ENCODE results near the gene USP3.

USP3 gene

DNA sequence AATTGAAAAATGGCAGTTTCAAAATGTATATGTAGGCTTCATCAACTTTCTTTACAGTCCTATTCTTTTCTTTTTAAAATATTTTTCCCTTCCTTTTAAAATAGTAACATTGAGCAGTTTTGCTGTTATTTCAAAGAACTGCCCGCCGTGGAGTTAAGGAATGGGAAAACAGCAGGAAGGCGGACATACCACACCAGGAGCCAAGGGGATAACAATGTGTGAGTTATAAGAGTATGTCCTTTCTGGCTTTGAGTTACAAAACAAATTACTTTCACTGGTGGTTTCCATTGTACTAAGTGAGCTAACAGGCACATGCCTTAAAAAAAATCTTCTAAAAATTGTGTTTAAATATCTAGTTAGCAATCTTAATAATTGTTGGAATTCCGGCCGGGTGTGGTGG, 55.4 kb downstream of the USP3 start:
- H3K4me1 ChIP-seq (ENCODE audit: control insufficient read depth, low read length) = no peaks in the 10 kb centered on the region
- no peaks in the 10 kb centered on the region for H3K27me3 ChIP-seq (ENCODE audit: control insufficient read depth, low read length)
- H3K4me3 ChIP-seq (ENCODE audit: low read length) = no peak overlapping the region
- no peaks in the 10 kb centered on the region for H3K79me2 ChIP-seq (ENCODE audit: control insufficient read depth, low read length)
- H3K36me3 ChIP-seq (ENCODE audit: control insufficient read depth, low read length) = peaks cover 75% of the 10 kb centered on the region
- no peaks in the 10 kb centered on the region for H3K9me3 ChIP-seq (ENCODE audit: control insufficient read depth, insufficient read depth, low read length)
- no peaks in the 10 kb centered on the region for H3K9me2 ChIP-seq (replicated peaks; ENCODE audit: control insufficient read depth, low read length)
- TF ChIP-seq, protein P1, sequence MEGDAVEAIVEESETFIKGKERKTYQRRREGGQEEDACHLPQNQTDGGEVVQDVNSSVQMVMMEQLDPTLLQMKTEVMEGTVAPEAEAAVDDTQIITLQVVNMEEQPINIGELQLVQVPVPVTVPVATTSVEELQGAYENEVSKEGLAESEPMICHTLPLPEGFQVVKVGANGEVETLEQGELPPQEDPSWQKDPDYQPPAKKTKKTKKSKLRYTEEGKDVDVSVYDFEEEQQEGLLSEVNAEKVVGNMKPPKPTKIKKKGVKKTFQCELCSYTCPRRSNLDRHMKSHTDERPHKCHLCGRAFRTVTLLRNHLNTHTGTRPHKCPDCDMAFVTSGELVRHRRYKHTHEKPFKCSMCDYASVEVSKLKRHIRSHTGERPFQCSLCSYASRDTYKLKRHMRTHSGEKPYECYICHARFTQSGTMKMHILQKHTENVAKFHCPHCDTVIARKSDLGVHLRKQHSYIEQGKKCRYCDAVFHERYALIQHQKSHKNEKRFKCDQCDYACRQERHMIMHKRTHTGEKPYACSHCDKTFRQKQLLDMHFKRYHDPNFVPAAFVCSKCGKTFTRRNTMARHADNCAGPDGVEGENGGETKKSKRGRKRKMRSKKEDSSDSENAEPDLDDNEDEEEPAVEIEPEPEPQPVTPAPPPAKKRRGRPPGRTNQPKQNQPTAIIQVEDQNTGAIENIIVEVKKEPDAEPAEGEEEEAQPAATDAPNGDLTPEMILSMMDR (IDR thresholded peaks at IDR 0.05; ENCODE audit: low read depth, low read length, poor library complexity, severe bottlenecking) = no peak
- TF ChIP-seq EZH2phosphoT487 (IDR thresholded peaks at IDR 0.05; ENCODE audit: borderline replicate concordance, low read length) = no peak
- no peak overlapping the region for H3K27ac ChIP-seq (ENCODE audit: low read depth, low read length)
- H3K4me2 ChIP-seq (ENCODE audit: low read length) = no peak overlapping the region
- peaks cover 8% of the 10 kb centered on the region; the same call in 1 of the 2 replicates for H3F3A ChIP-seq (ENCODE audit: control insufficient read depth, insufficient read depth)
- H4K20me1 ChIP-seq (ENCODE audit: control insufficient read depth, insufficient read depth, low read depth, low read length) = no peaks in the 10 kb centered on the region

DNA sequence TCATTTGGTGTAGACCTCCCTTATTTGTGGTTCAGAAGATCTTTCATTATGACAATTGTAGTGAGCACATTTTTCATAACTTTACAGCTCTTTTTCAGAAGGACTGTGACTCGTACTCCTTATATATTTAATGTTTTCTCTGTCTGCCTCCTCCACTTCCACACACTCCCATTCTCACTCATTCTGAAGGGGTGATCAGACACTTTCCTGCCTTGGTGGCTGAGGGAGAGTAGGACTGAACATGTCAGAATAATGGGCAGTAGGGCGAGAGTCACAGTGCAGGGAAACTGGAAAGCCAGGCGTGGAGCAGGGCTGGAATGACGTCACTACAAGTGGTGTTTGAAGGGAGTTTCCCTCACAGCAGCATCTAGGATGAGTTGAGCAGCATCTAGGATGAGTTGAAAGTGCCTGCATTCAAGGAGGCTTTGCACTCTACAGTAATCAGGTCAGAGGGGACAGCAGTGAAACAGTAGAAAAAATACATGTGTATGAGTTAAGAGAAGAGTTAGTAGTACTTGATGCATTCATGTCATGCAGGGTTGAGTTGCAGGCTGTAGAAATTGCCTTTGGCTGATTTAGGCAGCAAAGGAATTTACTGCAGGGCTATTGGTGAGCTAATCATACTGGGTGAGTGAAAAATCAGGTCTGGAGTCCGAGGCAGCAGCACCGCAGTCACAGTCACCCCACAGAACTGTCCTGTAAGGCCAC, 56.5 kb downstream of the USP3 start:
- TF ChIP-seq, protein P1 (IDR thresholded peaks at IDR 0.05; ENCODE audit: low read depth, low read length, poor library complexity, severe bottlenecking) = no peak
- no peak for TF ChIP-seq EZH2phosphoT487 (IDR thresholded peaks at IDR 0.05; ENCODE audit: borderline replicate concordance, low read length)
- H4K20me1 ChIP-seq (ENCODE audit: control insufficient read depth, insufficient read depth, low read depth, low read length) = no peaks in the 10 kb centered on the region
- no peaks in the 10 kb centered on the region for H3K9me3 ChIP-seq (ENCODE audit: control insufficient read depth, insufficient read depth, low read length)
- H3K4me1 ChIP-seq (ENCODE audit: control insufficient read depth, low read length) = no peaks in the 10 kb centered on the region
- no peak overlapping the region for H3K4me3 ChIP-seq (ENCODE audit: low read length)
- H3K27ac ChIP-seq (ENCODE audit: low read depth, low read length) = no peak overlapping the region
- peaks cover 79% of the 10 kb centered on the region for H3K36me3 ChIP-seq (ENCODE audit: control insufficient read depth, low read length)
- no peaks in the 10 kb centered on the region for H3K27me3 ChIP-seq (ENCODE audit: control insufficient read depth, low read length)
- H3F3A ChIP-seq (ENCODE audit: control insufficient read depth, insufficient read depth) = peaks cover 13% of the 10 kb centered on the region; the same call in 1 of the 2 replicates
- no peaks in the 10 kb centered on the region for H3K79me2 ChIP-seq (ENCODE audit: control insufficient read depth, low read length)
- no peak overlapping the region for H3K4me2 ChIP-seq (ENCODE audit: low read length)
- H3K9me2 ChIP-seq (replicated peaks; ENCODE audit: control insufficient read depth, low read length) = no peaks in the 10 kb centered on the region

DNA sequence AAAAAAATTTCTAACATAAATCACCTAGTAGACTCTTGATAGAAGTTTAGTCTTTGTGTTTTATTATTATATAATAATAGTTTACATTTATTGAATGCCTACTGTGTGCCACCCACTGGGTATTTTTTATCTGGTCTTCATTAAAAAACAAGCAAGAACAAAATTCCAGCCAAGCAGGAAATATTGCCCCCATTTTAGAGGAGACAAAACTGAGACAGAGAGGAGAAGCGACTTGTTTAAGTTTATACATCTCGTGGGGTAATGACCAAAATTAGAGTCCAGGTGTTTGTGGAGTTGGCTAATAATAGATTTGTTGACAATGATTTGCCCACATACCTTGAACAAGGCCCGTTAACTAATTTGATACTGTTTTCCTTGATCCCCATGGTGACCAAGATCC, 59.7 kb downstream of the USP3 start:
- Histone ChIP-seq H3K4me1 (ENCODE audit: control insufficient read depth, low read length) (no peaks in the 10 kb centered on the region), H3K27me3 (ENCODE audit: control insufficient read depth, low read length) (no peaks in the 10 kb centered on the region), H4K20me1 (ENCODE audit: control insufficient read depth, insufficient read depth, low read depth, low read length) (no peaks in the 10 kb centered on the region), H3F3A (ENCODE audit: control insufficient read depth, insufficient read depth) (peaks cover 13% of the 10 kb centered on the region; the same call in 1 of the 2 replicates), H3K36me3 (ENCODE audit: control insufficient read depth, low read length) (peaks cover 61% of the 10 kb centered on the region), H3K79me2 (ENCODE audit: control insufficient read depth, low read length) (no peaks in the 10 kb centered on the region), H3K9me2 (replicated peaks; ENCODE audit: control insufficient read depth, low read length) (no peaks in the 10 kb centered on the region), H3K27ac (ENCODE audit: low read depth, low read length) (no peak overlapping the region), H3K4me2 (ENCODE audit: low read length) (no peak overlapping the region), H3K9me3 (ENCODE audit: control insufficient read depth, insufficient read depth, low read length) (no peaks in the 10 kb centered on the region), H3K4me3 (ENCODE audit: low read length) (no peak overlapping the region)
- TF ChIP-seq EZH2phosphoT487 (IDR thresholded peaks at IDR 0.05; ENCODE audit: borderline replicate concordance, low read length) = no peak
- TF ChIP-seq, protein P1 (IDR thresholded peaks at IDR 0.05; ENCODE audit: low read depth, low read length, poor library complexity, severe bottlenecking) = no peak

Data from DOHH2 (cell line).